Measurements from ENCODE around the gene NDRG3.

DNA sequence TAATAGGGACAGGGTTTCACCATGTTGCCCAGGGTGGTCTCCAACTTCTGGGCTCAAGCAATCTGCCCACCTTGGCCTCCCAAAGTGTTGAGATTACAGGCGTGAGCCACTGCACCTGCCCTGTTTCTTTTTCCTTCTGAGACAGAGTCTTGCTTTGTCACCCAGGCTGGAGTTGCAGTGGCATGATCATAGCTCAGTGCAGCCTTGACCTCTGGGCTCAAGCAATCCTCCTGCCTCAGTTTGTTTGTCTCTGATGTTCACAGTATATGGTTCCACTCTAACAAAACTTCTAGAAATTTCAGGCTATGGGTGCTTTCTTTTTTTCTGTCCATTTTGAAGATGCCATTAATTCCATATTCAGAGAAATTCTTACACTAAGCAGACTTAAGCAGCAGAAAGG, 33.1 kb downstream of the NDRG3 start:
- no peak for TF ChIP-seq EP300 (IDR thresholded peaks at IDR 0.05)
- TF ChIP-seq, protein P1, sequence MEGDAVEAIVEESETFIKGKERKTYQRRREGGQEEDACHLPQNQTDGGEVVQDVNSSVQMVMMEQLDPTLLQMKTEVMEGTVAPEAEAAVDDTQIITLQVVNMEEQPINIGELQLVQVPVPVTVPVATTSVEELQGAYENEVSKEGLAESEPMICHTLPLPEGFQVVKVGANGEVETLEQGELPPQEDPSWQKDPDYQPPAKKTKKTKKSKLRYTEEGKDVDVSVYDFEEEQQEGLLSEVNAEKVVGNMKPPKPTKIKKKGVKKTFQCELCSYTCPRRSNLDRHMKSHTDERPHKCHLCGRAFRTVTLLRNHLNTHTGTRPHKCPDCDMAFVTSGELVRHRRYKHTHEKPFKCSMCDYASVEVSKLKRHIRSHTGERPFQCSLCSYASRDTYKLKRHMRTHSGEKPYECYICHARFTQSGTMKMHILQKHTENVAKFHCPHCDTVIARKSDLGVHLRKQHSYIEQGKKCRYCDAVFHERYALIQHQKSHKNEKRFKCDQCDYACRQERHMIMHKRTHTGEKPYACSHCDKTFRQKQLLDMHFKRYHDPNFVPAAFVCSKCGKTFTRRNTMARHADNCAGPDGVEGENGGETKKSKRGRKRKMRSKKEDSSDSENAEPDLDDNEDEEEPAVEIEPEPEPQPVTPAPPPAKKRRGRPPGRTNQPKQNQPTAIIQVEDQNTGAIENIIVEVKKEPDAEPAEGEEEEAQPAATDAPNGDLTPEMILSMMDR (IDR thresholded peaks at IDR 0.05), result no peak
- no peak for TF ChIP-seq POLR2AphosphoS5 (IDR thresholded peaks at IDR 0.05)
